Stimulated activated CD4-positive, alpha-beta T cell treated with anti-CD3 and anti-CD28 coated beads, Interleukin-1b, Interleukin-23, amount 100 ng/mL, for 24 hours (primary cell): ENCODE data around the gene SYMPK.

Experiments
- DNase-seq, 4 experiments: peaks; one replicate each; pipeline ENCODE4 v3.0.0-alpha.2; 2020; ENCODE audit warnings: low read depth in 4 of 4, low spot score in 1 of 4

The SYMPK gene

GRCh38 chr19:45767881-45768654 is 94.9 kb downstream of the SYMPK start:
- DNase-seq = no peak

- DNase-seq = no peak
Measured at GRCh38 chr19:45767410-45767880, 95.5 kb downstream of the SYMPK start.

- no peak for DNase-seq
Measured at GRCh38 chr19:45766869-45767346, 96.0 kb downstream of the SYMPK start.

GRCh38 chr19:45766296-45766868 is 96.6 kb downstream of the SYMPK start:
- no peak for DNase-seq

- no peak for DNase-seq
Measured at GRCh38 chr19:45765702-45766295, 97.1 kb downstream of the SYMPK start.
